Calu3 (cell line): ENCODE data around the gene PAGE1. TPM values are rescaled to one million over a fixed set of nuclear protein-coding genes. Genes with fewer than 3 reads are reported as not detected.

ENCODE experiments used
- BruUV-seq: library from RNA; stranded (reverse); fragments of 400-500 nt; replicated peaks from 2 replicates; lab custom pipeline; 2021; lab: Mats Ljungman, UMichigan
- CTCF ChIA-PET: fragments of 300-600 bp; sonication (Branson Sonifier 250); formaldehyde crosslinking; loops from one replicate; lab custom pipeline; 2022; ENCODE audit warnings: antibody characterized with exemption; lab: Charles Lee
- DNase-seq: peaks from one replicate; pipeline ENCODE4 v3.0.0; 2022
- H3K27ac Mint-ChIP-seq: one replicate; pipeline ENCODE4 v1.8.0; 2022; ENCODE audit warnings: mixed read lengths; ENCODE audit not compliant: unreplicated experiment
- H3K27me3 Mint-ChIP-seq: one replicate; pipeline ENCODE4 v1.8.0; 2022; ENCODE audit warnings: mixed read lengths; ENCODE audit not compliant: unreplicated experiment
- H3K36me3 Mint-ChIP-seq: one replicate; pipeline ENCODE4 v1.8.0; 2022; ENCODE audit warnings: mild to moderate bottlenecking, moderate library complexity, mixed read lengths; ENCODE audit not compliant: insufficient read depth, unreplicated experiment
- H3K4me1 Mint-ChIP-seq: one replicate; pipeline ENCODE4 v1.8.0; 2022; ENCODE audit warnings: mild to moderate bottlenecking, low read depth, mixed read lengths; ENCODE audit not compliant: unreplicated experiment
- H3K4me3 Mint-ChIP-seq: one replicate; pipeline ENCODE4 v1.8.0; 2022; ENCODE audit warnings: mild to moderate bottlenecking, low read depth, moderate library complexity, mixed read lengths; ENCODE audit not compliant: unreplicated experiment
- H3K9me3 Mint-ChIP-seq: one replicate; pipeline ENCODE4 v1.8.0; 2022; ENCODE audit warnings: low read depth, mixed read lengths; ENCODE audit not compliant: unreplicated experiment
- CTCF ChIP-seq: fragments of 200-600 bp; IDR thresholded peaks from one replicate; pipeline ENCODE4 v1.8.0; 2022; ENCODE audit warnings: antibody characterized with exemption; ENCODE audit not compliant: unreplicated experiment
- intact Hi-C: fragments of 100-400 bp; cut with micrococcal nuclease; formaldehyde crosslinking; loops from one replicate; pipeline ENCODE4 v1.10.0; 2022; ENCODE audit not compliant: unreplicated experiment
- total RNA-seq: library from RNA; stranded (reverse); gene quantifications from 2 replicates; pipeline ENCODE4 v1.2.3, GENCODE V29; 2022

Gene PAGE1
- total RNA-seq, 1 experiment from 2014 or later: not detected

DNA sequence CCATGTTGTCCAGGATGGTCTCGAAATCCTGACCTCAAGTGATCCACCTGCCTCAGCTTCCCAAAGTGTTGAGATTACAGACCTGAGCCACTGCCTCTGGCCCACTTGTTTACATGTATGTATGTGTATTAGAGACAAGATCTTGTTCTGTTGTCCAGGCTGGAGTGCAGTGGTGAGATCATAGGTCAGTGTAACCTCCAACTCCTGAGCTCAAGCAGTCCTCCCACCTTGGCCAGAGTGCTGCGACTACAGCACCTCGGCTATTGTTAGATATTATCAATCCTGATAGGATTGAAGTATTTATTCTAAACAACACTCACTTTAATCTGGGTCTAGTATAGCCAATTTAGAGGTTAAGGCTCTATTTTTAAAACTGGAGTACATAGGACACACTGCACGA lies 36.0 kb downstream of the PAGE1 start:
- Mint-ChIP-seq H3K27ac (no peak overlapping the region), H3K36me3 (no peaks in the 10 kb centered on the region), H3K27me3 (peaks cover 44% of the 10 kb centered on the region), H3K4me1 (no peaks in the 10 kb centered on the region), H3K4me3 (no peak overlapping the region), H3K9me3 (no peaks in the 10 kb centered on the region)
- no TSS peak for BruUV-seq
- intact Hi-C loops: no loop called here
- no peak for DNase-seq
- CTCF ChIA-PET: no interaction called here
- no peak for TF ChIP-seq CTCF

- Mint-ChIP-seq H3K4me1 (no peaks in the 10 kb centered on the region), H3K27me3 (peaks cover 49% of the 10 kb centered on the region), H3K27ac (no peak overlapping the region), H3K9me3 (no peaks in the 10 kb centered on the region), H3K4me3 (no peak overlapping the region), H3K36me3 (no peaks in the 10 kb centered on the region)
- DNase-seq: no peak
- TF ChIP-seq CTCF: no peak
- intact Hi-C loops: no loop called here
- no TSS peak for BruUV-seq
- CTCF ChIA-PET: no interaction called here
These were observed 39.3 kb downstream of the PAGE1 start for GRCh38 chrX:49656533-49656932.

GRCh38 chrX:49644991-49645637 lies 50.7 kb downstream of the PAGE1 start:
- no peak overlapping the region for H3K27ac Mint-ChIP-seq
- no peak for TF ChIP-seq CTCF
- no peaks in the 10 kb centered on the region for H3K9me3 Mint-ChIP-seq
- H3K36me3 Mint-ChIP-seq: no peaks in the 10 kb centered on the region
- H3K27me3 Mint-ChIP-seq: peaks cover 7% of the 10 kb centered on the region
- H3K4me3 Mint-ChIP-seq: no peak overlapping the region
- CTCF ChIA-PET: interaction anchor here (0.6 kb wide), 1 partner anchor 33 kb away, joined by 5 read pairs; no protein-coding TSS in a partner anchor
- no TSS peak for BruUV-seq
- intact Hi-C loops: no loop called here
- DNase-seq: no peak
- H3K4me1 Mint-ChIP-seq: no peaks in the 10 kb centered on the region

Other genes starting within 250 kb of the PAGE1 start
- gene GAGE12C, start 163.8 kb downstream of the PAGE1 start, total RNA-seq: not detected in 2 replicates
- gene GAGE12D, start 154.3 kb downstream of the PAGE1 start, total RNA-seq: not detected in 2 replicates
- gene GAGE12E, start 144.7 kb downstream of the PAGE1 start, total RNA-seq: not detected in 2 replicates
- not detected in 2 replicates for gene GAGE12F, start 135.1 kb downstream of the PAGE1 start, total RNA-seq
- not detected in 2 replicates for gene GAGE12G, start 125.6 kb downstream of the PAGE1 start, total RNA-seq
- gene GAGE12H, start 116.0 kb downstream of the PAGE1 start, total RNA-seq: not detected in 2 replicates
- not detected in 2 replicates for gene GAGE2A, start 106.5 kb downstream of the PAGE1 start, total RNA-seq
- not detected in 2 replicates for gene GAGE1, start 97.0 kb downstream of the PAGE1 start, total RNA-seq
- not detected in 2 replicates for gene PAGE4, start 133.3 kb upstream of the PAGE1 start, total RNA-seq
- gene USP27X, start 183.5 kb upstream of the PAGE1 start, total RNA-seq: 3.1 and 4.2 TPM in 2 replicates
- gene CLCN5, start 226.6 kb upstream of the PAGE1 start, total RNA-seq: 13.6 and 19.1 TPM in 2 replicates